ENCODE measurements around the gene MYH10. TPM values are rescaled to one million over a fixed set of nuclear protein-coding genes. Genes with fewer than 3 reads are reported as not detected.

MYH10 gene
- total and polyA plus RNA-seq, 9 of the 15 experiments (the other 6 are each of a cell fraction or from before 2014, with no cell fraction given) = 16.3 to 95.3 (median 39.7) TPM

DNA sequence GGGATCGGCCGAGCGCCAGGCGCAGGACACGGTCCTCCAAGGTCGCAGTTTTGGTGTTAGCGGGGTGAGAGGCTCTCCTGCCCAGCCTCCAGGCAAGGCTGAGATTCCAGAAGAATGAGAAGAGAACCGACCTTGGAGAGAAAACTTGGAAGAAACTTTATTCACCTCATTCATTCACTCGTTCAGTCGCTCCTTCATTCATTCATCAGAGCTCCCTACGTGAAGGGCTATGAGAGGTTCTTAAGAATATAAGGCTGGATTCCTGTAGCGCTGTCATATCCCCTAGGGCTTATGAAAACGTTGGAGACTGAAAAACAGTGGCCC lies 991 bp upstream of the MYH10 start (continued):
- TF ChIP-seq, protein P1, sequence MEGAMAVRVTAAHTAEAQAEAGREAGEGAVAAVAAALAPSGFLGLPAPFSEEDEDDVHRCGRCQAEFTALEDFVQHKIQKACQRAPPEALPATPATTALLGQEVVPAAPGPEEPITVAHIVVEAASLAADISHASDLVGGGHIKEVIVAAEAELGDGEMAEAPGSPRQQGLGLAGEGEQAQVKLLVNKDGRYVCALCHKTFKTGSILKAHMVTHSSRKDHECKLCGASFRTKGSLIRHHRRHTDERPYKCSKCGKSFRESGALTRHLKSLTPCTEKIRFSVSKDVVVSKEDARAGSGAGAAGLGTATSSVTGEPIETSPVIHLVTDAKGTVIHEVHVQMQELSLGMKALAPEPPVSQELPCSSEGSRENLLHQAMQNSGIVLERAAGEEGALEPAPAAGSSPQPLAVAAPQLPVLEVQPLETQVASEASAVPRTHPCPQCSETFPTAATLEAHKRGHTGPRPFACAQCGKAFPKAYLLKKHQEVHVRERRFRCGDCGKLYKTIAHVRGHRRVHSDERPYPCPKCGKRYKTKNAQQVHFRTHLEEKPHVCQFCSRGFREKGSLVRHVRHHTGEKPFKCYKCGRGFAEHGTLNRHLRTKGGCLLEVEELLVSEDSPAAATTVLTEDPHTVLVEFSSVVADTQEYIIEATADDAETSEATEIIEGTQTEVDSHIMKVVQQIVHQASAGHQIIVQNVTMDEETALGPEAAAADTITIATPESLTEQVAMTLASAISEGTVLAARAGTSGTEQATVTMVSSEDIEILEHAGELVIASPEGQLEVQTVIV (CRISPR knock-in tag; IDR thresholded peaks at IDR 0.05; ENCODE audit: borderline replicate concordance) = no peak
- TF ChIP-seq CREB1 (IDR thresholded peaks at IDR 0.05) = no peak
- TF ChIP-seq CREB1 (CRISPR knock-in tag; IDR thresholded peaks at IDR 0.05) = no peak
- TF ChIP-seq ERF (CRISPR knock-in tag; IDR thresholded peaks at IDR 0.05) = no peak
- no peak for TF ChIP-seq CBX5 (IDR thresholded peaks at IDR 0.05; ENCODE audit: borderline replicate concordance, low read depth)
- no peak for TF ChIP-seq FOXK2 (conservative IDR thresholded peaks at IDR 0.05 in 1 of 2, IDR thresholded peaks at IDR 0.05 in 1 of 2; ENCODE audit: low read depth in 2 of 2)
- TF ChIP-seq ELF4 (CRISPR knock-in tag; IDR thresholded peaks at IDR 0.05) = no peak
- no peak for TF ChIP-seq KDM1A (IDR thresholded peaks at IDR 0.05)
- TF ChIP-seq ZSCAN32 (CRISPR knock-in tag; IDR thresholded peaks at IDR 0.05) = no peak
- no peak for TF ChIP-seq ZNF133 (CRISPR knock-in tag; IDR thresholded peaks at IDR 0.05)
- no peak for TF ChIP-seq EWSR1 (IDR thresholded peaks at IDR 0.05; ENCODE audit: borderline replicate concordance, low read depth, partially characterized antibody)
- no peak for TF ChIP-seq CCNT2 (IDR thresholded peaks at IDR 0.05; ENCODE audit: borderline replicate concordance, extremely low read depth, insufficient read length, low read depth, low read length)
- TF ChIP-seq CXXC5 (CRISPR knock-in tag; IDR thresholded peaks at IDR 0.05) = no peak
- TF ChIP-seq ZNF24 (IDR thresholded peaks at IDR 0.05) = peak; percentile 99

Data from K562 (cell line).